ENCODE measurements around the gene LTBP4.

DNA sequence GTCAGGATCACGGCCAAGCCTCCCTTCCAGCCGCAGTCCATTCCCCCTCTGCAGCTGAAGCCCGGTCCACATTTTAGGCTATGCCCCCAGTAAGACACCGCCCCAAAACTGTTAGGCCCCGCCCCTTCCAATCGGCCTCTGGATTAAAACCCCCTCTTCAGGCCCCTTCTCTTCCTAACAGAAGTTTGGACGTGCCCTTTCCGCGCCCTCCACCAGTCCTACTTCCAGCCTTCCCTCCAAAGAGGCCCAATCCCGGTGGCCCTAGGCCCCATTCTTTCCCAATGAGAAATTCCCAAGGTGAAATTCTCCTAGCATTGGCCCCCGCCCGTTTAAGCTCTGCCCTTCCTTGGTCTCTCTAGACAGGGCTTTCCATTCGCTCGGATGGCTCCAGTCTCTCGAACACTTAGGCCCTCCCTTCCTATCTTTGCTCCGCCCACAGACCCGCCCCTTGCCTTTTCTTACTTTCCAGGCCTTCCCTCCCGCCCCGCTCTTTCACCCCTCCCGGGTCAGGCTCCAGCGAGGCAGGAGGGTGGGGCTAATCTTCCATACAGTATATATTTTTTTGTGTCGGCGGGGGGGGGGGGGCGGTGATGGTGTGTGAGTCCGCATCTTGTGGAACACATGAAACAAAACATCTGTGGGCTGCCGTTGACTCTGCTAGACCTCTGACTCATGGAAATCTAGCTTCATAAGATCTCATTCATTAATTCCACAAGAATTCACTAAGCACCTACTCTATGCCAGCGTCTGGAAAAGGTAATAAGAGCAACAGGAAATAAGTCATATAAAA is 13.6 kb downstream of the LTBP4 start:
- TF ChIP-seq POLR2AphosphoS5 (IDR thresholded peaks at IDR 0.05) = no peak
- TF ChIP-seq, protein P1, sequence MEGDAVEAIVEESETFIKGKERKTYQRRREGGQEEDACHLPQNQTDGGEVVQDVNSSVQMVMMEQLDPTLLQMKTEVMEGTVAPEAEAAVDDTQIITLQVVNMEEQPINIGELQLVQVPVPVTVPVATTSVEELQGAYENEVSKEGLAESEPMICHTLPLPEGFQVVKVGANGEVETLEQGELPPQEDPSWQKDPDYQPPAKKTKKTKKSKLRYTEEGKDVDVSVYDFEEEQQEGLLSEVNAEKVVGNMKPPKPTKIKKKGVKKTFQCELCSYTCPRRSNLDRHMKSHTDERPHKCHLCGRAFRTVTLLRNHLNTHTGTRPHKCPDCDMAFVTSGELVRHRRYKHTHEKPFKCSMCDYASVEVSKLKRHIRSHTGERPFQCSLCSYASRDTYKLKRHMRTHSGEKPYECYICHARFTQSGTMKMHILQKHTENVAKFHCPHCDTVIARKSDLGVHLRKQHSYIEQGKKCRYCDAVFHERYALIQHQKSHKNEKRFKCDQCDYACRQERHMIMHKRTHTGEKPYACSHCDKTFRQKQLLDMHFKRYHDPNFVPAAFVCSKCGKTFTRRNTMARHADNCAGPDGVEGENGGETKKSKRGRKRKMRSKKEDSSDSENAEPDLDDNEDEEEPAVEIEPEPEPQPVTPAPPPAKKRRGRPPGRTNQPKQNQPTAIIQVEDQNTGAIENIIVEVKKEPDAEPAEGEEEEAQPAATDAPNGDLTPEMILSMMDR (IDR thresholded peaks at IDR 0.05) = no peak
- no peak for TF ChIP-seq POLR2A (IDR thresholded peaks at IDR 0.05)
- TF ChIP-seq EP300 (IDR thresholded peaks at IDR 0.05) = no peak

All from sigmoid colon (tissue), 4 donors.